Astrocyte (in vitro differentiated cells and primary cell): ENCODE results near the gene CHN1.

Experiments used
- CTCF ChIP-seq: IDR thresholded peaks from 2 replicates; pipeline ENCODE4 v1.5.1; 2011; ENCODE audit warnings: low read depth, mild to moderate bottlenecking, inconsistent platforms, low read length, moderate library complexity; ENCODE audit not compliant: insufficient read depth
- EZH2 ChIP-seq: IDR thresholded peaks from 2 replicates; pipeline ENCODE4 v1.6.1; 2012; ENCODE audit warnings: mild to moderate bottlenecking, low read length, inconsistent platforms; ENCODE audit not compliant: insufficient read depth

- TF ChIP-seq EZH2 (no peak), CTCF (no peak)
Observed at GRCh38 chr2:174970092-174970491, 35.1 kb downstream of the CHN1 start.
